Measurements from ENCODE around the gene ACADS.

ACADS gene

GRCh38 chr12:120741476-120742421 is 16.1 kb downstream of the ACADS start:
- TF ChIP-seq CTCF (IDR thresholded peaks at IDR 0.05), result no peak

- no peak for TF ChIP-seq CTCF (IDR thresholded peaks at IDR 0.05)
Observed at GRCh38 chr12:120744922-120745493, 19.4 kb downstream of the ACADS start.

GRCh38 chr12:120748242-120748641 is 22.6 kb downstream of the ACADS start:
- TF ChIP-seq CTCF (IDR thresholded peaks at IDR 0.05), result no peak

- no peak for TF ChIP-seq CTCF (IDR thresholded peaks at IDR 0.05)
Observed at GRCh38 chr12:120749256-120749655, 23.6 kb downstream of the ACADS start.

GRCh38 chr12:120750806-120751205 is 25.2 kb downstream of the ACADS start:
- TF ChIP-seq CTCF (IDR thresholded peaks at IDR 0.05), result no peak

- TF ChIP-seq CTCF (IDR thresholded peaks at IDR 0.05), result no peak
Observed at GRCh38 chr12:120751389-120751788, 25.8 kb downstream of the ACADS start.

GRCh38 chr12:120754792-120755191 is 29.2 kb downstream of the ACADS start:
- no peak for TF ChIP-seq CTCF (IDR thresholded peaks at IDR 0.05)
